Skeletal muscle satellite cell (primary cell): ENCODE data around the gene ADGRF4.

ENCODE experiments used
- H3K27me3 ChIP-seq: 2 replicates; pipeline ENCODE4 v1.7.0; 2013; ENCODE audit warnings: low read length; ENCODE audit not compliant: control insufficient read depth, insufficient read depth
- H3K36me3 ChIP-seq: 2 replicates; pipeline ENCODE4 v1.7.0; 2013; ENCODE audit warnings: mild to moderate bottlenecking, control low read depth, low read length; ENCODE audit not compliant: insufficient read depth
- H3K4me1 ChIP-seq: 2 replicates; pipeline ENCODE4 v1.7.0; 2013; ENCODE audit warnings: low read length; ENCODE audit not compliant: control insufficient read depth, insufficient read depth
- H3K4me2 ChIP-seq: 2 replicates; pipeline ENCODE4 v1.7.0; 2013; ENCODE audit warnings: mild to moderate bottlenecking, low read length
- H3K4me3 ChIP-seq: 2 replicates; pipeline ENCODE4 v1.7.0; 2013; ENCODE audit warnings: low read length
- H3K9ac ChIP-seq: 2 replicates; pipeline ENCODE4 v1.7.0; 2013; ENCODE audit warnings: mild to moderate bottlenecking, low read depth, low read length, moderate library complexity
- H3K9me3 ChIP-seq: replicated peaks from 2 replicates; pipeline ENCODE4 v1.7.0; 2013; ENCODE audit warnings: mild to moderate bottlenecking, control low read depth, low read length

Gene ADGRF4

GRCh38 chr6:47769982-47770381 is 71.6 kb downstream of the ADGRF4 start:
- H3K4me1 ChIP-seq: no peaks in the 10 kb centered on the region
- H3K9ac ChIP-seq: no peak overlapping the region
- no peak overlapping the region for H3K4me3 ChIP-seq
- no peaks in the 10 kb centered on the region for H3K27me3 ChIP-seq
- no peaks in the 10 kb centered on the region for H3K36me3 ChIP-seq
- H3K9me3 ChIP-seq: no peaks in the 10 kb centered on the region
- no peak overlapping the region for H3K4me2 ChIP-seq
